GM21619 (cell line): ENCODE results near the gene PDE8B.
A peak's percentile ranks its signal among the peaks of the same experiment; 100 is the strongest.
"Not testable (repeated sequence)": the region's sequence is repeated elsewhere in the genome, so short reads cannot be mapped to it uniquely, and the experiment has no call there.

ENCODE experiments used
- ATAC-seq: cut with Tn5 transposase; IDR thresholded peaks from one replicate; pipeline ENCODE4 v1.9.1; 2021; ENCODE audit not compliant: unreplicated experiment

Gene PDE8B

DNA sequence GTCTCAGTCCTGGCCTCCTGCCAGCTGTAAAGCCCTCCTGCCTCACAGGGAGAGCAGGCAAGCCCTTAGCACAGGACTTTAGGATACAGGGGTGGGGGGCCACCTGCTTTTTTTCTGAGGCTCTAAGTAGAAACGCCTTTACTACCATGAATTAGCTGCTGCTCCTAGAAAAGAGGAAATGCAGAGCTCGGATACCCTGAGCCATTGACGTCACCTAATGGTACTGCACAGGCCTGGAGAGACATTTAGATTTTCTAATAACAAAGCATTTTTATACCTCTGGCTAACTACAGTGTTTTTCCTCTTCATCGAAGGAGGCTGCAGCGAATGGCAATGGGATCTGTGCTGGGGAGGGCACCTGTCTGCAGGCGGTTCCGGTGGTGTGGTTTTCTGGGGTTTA lies 144.6 kb downstream of the PDE8B start:
- ATAC-seq = no peak

DNA sequence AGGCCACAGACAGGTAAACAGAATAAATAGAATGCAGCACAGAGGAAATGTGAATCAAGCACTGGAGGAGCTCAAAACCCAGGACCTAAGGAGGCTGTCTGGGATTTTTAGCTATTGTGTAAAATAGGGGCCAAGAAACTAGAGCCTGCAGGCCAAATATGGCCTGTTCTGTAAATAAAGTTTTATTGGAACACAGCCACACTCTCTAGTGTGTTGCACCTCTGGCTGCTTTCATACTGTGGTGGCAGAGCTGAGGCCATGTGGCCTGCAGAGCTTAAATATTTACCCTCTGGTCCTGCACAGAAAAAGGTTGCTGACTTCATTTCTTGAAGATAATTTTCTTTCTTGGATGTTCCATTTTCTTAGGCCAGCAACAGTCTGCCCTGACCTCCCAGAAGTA lies 145.3 kb downstream of the PDE8B start:
- ATAC-seq = no peak

DNA sequence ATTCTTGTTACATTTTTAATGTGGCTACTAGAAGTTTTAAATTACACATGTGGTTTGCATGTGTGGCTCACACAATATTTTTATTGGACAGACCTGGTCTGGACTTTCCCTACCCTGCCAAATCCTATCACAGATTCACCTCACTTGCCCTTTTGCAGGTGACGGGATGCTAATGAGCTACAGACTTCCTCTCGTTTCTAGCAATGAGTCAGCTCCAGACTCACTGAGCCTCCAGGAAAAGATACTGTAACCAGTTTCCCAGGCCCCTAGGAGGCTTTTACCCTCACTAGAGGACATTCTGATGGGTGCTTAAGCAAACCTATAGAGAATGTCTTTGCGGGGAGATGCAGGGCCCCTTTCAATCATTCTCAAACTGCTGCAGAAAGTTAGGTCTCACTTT lies 146.3 kb downstream of the PDE8B start:
- peak; percentile 93 for ATAC-seq

GRCh38 chr5:77358255-77359205 lies 148.1 kb downstream of the PDE8B start:
- no peak for ATAC-seq

DNA sequence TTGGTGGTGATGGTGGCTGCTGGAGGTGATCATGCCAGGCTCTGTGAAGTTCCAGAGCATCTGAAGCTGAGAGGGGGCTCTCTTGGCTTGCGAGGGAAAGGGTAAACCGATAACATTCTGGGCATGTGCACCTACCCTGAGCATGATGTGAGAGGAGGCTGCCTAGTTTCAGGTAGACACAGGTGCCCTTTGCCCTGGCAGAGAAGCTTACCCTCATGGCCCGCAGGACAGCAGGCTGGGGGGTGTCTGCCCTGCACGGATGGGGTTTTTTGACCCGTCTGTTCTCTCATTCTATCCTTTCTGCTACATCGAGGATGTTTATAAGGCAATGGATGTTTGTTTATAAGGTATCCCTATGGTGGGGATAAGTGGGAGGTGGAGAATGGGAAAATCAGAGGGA lies 148.8 kb downstream of the PDE8B start:
- ATAC-seq = no peak

DNA sequence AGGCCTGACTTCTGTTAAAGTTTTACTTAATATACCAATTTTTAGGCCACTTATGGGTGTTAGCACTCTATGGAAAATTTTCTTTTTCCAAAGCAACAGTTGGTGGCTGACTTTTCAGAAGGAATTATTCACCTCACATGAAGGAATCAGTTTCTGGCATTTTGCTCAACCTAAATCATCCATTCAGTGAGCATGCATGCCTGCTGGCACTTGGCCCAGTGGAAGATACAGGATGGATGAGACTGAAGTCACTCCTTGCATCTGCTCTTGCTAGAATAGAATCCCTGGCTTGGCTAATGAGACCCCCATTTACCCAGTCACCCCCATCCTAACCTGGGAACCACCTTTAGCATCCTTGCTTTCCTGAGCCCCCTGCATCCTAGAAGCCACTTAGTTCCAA lies 149.9 kb downstream of the PDE8B start:
- no peak for ATAC-seq

DNA sequence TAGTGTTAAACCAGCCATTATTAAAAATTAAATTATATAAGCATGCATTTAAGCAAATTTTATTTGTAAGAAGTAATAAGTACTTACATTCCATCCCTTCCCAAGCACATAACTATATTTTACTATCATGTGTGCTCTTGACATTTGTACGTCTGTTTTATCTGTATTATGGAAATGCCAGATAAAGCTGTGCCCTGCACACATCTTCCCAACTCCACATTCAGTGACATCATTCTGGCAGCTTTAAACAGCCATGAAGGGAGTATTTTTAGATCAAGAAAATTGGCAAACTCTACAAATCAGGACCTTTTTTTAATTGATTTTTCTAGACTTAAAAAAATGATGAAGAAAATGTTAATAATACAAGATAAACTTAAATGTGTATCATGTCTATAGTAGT lies 150.5 kb downstream of the PDE8B start:
- ATAC-seq = no peak

GRCh38 chr5:77366717-77367500 lies 156.4 kb downstream of the PDE8B start:
- ATAC-seq = no peak

DNA sequence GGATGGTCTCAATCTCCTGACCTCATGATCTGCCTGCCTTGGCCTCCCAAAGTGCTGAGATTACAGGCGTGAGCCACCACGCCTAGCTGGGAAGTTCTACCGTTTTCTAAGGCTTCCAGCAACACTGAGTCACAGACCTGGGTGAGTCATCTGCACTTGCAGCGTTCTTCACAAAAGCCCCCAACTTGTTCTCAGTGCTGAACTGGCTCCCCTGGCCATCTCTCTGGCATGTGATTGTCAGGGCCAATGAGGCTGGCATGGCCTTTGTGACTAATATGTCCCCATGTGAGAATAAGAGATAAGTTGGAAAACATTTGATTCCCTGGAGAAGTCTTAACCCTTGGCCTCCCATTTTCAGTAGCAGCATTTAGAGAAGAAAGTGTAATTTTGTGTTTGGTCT lies 157.3 kb downstream of the PDE8B start:
- no peak for ATAC-seq

DNA sequence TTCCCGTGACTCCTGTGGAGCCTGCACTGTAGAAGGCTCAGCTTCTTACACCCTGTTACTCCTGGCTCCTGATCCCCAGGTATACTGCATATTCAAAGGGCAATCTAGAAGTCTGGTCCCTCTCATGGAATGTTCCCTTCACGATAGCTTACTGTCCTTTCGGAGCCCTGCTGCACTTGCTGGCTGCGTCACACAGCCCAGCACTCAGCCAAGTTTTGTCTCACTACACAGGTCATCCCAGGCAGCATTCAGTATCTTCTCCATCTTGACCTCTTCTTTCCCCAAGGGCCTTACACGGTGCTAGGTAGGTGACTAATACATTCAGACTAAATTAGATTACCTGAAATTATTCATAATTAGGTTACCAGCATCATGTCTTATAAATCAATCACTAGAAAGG lies 157.9 kb downstream of the PDE8B start:
- no peak for ATAC-seq

- ATAC-seq = no peak
Observed at GRCh38 chr5:77369566-77369965, 159.1 kb downstream of the PDE8B start.

DNA sequence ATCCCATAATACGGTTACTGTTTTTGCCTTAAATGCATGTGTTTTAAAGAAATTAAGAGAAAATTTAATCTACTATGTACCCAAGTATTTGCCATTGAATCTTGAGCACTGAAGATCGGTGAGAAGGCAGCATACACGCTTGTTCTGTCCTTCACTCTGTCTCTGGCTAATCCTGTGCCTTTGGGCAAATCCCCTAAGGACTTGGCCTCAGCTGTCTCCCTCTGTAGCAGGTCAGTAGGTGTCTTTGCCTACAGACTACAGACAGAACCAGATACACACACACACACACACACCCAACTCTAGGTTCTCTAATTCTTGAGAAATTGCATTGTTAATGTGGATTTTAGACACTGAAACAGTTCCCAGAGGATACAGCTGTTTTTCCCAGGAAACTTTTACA lies 164.2 kb downstream of the PDE8B start:
- ATAC-seq = no peak

DNA sequence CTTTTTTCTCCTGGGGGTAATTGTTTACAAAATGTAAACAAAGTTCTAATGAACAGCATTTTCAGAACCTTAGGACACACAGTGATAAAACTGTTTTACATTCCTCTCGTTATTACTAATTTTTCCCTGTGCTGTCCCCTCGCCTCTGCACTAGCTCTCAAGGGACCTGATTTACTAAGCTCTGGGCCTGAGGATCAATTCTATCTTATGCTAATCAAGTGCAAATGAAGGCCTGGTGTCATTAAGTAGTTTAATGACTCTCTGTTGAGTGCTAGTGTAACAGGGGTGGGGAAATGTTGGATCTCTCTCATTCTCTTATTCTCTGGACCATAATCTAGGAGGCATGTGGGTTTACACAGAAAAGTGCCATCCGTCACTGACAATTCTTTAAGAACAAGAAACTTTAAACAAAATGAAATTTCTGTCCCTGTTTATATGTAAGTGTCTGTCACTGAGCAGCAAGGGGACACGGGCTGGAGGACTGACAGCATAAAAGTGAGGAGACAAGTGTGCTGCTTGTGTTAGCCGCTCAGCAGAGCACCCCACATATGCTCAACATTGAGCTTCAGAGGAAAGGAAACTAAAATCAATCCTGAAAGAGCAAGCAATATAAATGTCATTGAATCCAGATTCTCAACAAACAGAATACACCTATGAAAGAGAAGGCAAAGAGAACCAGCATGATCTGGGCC lies 166.3 kb downstream of the PDE8B start:
- no peak for ATAC-seq

DNA sequence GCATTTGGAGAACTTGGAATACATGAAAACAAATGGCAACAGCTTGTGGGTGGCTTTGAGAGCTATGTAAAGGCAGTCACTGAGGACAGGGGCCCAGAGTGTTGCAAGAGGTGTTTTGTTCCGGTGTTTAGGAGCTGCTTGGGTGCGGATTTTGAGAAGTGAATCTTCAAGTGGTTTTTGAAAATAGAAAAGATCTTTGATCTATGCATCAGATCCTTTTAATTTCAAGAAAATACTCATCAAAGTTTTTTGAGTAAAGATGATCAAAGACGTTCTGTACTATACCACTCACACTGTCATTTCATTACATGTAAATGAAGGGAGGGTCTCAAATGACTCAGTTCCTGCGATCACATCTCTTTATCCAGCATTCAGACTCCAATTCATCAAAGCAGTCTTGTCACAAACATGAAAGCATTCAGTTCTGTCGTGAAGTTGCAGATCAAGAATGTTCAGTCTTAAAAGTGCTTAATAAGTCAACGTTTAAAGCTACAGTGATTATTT lies 169.1 kb downstream of the PDE8B start:
- ATAC-seq = peak; percentile 78

DNA sequence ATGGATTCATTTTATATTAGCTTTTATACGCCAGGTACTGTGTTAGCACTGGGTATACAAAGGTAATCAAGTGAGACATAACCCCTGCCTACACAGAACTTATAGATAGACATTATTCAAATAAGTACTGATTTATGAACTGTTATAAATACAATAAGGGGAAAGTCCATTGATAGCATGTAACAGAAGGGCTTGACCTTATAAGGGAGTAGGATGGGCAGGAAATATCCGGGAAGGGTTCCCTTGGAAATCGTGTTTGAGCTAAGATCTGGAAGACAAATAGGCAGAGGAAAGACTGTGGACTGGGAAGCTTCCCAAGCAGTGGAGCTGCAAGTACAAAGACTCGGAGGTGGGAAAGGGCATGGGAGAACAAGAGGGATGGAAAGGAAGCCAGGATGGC lies 170.2 kb downstream of the PDE8B start:
- no peak for ATAC-seq

- not testable (repeated sequence) for ATAC-seq
Observed at GRCh38 chr5:77383336-77383735, 172.9 kb downstream of the PDE8B start.

- not testable (repeated sequence) for ATAC-seq
Observed at GRCh38 chr5:77386340-77386739, 175.9 kb downstream of the PDE8B start.

DNA sequence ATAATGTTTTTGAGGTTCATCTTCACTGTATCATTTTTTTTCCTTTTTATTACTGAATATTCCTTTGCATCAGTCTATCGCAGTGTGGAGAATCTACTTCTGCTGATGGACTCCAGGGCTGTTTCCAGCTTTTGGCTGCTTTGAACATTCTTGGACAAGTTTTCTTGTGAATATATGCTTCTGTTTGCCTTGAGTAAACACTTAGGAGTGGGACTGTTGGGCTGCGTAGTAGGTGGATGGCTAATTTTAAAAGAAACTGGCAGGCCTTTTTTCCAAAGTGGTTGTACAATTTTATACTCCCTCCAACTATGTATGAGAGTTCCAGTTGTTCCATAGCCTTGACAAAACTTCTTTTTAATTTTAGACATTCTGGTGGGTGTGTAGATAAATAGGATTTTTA lies 179.3 kb downstream of the PDE8B start:
- ATAC-seq = no peak

- ATAC-seq = no peak
Observed at GRCh38 chr5:77390221-77390620, 179.7 kb downstream of the PDE8B start.

GRCh38 chr5:77390795-77391194 lies 180.3 kb downstream of the PDE8B start:
- no peak for ATAC-seq

GRCh38 chr5:77391240-77391765 lies 180.8 kb downstream of the PDE8B start:
- no peak for ATAC-seq
